ENCODE measurements around the gene ART5. TPM values are rescaled to one million over a fixed set of nuclear protein-coding genes. Genes with fewer than 3 reads are reported as not detected.

The ART5 gene
- total and polyA plus RNA-seq, 9 of the 15 experiments (the other 6 are each of a cell fraction or from before 2014, with no cell fraction given), result 0.08 to 0.59 (median 0.33) TPM

DNA sequence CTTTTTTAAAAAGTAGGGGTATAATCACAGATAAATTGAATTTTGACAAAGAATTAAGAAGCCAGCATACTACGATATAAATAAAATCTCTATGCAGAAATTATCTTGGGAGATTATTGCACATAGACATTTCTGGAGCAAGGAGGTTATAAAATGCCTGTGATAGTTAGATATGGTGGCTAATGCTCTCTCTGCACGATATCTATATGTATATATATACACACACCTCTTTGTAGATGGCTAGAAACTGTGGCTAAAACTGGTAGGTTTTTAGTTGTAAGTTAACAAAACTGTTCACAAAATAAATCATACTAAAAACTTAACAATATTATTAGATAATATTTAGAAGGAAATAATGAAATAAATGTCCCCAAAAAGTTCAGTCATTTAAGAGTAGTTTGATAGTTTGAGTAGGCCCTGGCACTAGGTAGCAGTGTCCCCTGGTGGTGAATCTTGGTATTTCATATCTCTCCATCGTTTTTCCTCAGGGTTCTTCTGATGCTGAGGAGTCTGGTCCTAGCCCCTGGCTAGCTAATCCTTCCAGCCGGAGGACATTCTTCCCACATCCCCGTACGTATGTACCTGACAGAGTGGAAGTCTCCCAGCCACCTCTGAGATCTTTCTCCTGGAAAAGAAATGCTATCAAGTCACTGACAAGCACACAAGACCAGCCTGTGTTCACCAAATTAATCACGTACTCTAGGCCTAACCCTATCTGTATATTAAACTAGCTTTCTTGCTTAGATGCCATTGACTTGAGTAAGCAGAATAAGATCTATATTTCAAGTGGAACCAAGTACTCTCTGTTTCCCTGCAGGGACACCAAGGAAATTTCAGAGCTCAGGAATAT is 32.2 kb downstream of the ART5 start (continued):
- TF ChIP-seq, protein P1, sequence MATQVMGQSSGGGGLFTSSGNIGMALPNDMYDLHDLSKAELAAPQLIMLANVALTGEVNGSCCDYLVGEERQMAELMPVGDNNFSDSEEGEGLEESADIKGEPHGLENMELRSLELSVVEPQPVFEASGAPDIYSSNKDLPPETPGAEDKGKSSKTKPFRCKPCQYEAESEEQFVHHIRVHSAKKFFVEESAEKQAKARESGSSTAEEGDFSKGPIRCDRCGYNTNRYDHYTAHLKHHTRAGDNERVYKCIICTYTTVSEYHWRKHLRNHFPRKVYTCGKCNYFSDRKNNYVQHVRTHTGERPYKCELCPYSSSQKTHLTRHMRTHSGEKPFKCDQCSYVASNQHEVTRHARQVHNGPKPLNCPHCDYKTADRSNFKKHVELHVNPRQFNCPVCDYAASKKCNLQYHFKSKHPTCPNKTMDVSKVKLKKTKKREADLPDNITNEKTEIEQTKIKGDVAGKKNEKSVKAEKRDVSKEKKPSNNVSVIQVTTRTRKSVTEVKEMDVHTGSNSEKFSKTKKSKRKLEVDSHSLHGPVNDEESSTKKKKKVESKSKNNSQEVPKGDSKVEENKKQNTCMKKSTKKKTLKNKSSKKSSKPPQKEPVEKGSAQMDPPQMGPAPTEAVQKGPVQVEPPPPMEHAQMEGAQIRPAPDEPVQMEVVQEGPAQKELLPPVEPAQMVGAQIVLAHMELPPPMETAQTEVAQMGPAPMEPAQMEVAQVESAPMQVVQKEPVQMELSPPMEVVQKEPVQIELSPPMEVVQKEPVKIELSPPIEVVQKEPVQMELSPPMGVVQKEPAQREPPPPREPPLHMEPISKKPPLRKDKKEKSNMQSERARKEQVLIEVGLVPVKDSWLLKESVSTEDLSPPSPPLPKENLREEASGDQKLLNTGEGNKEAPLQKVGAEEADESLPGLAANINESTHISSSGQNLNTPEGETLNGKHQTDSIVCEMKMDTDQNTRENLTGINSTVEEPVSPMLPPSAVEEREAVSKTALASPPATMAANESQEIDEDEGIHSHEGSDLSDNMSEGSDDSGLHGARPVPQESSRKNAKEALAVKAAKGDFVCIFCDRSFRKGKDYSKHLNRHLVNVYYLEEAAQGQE (IDR thresholded peaks at IDR 0.05; ENCODE audit: borderline replicate concordance), result peak; percentile 75; the same call in 1 of the 2 replicates
- TF ChIP-seq, protein P1 (CRISPR knock-in tag; IDR thresholded peaks at IDR 0.05; ENCODE audit: low read depth), result no peak
- peak; percentile 87 to 94 for TF ChIP-seq RAD21 (CRISPR knock-in tag; conservative IDR thresholded peaks at IDR 0.05 in 1 of 2, IDR thresholded peaks at IDR 0.05 in 1 of 2)
- TF ChIP-seq FOSL1 (tag; conservative IDR thresholded peaks at IDR 0.05), result 0 out of 2 replicates have a peak, but pooled peaks have one; percentile 14
